ENCODE measurements around the gene SMYD3. TPM values are rescaled to one million over a fixed set of nuclear protein-coding genes. Genes with fewer than 3 reads are reported as not detected.

The SMYD3 gene
- total and polyA plus RNA-seq, 10 of the 15 experiments (the other 5 are each of a cell fraction or from before 2014, with no cell fraction given), result 18.3 to 54.0 (median 24.8) TPM

DNA sequence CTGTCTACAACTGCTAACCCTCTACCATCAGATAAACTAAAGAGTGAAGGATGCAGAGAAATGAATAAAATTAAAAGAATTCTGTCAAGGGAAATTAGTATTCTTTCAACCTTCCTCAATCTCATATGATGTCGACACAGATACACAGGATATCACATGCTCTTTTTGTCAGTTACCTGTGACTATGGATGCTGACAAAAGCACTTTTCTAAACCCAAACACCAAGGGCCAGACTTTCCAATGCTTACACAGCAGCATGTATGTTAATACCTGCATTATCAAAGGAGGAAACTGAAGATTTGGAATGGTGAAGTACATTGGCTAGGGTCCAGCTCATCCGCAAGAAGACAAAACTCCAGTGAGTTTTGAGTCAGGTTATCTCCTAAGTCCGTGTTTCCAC lies 294.0 kb downstream of the SMYD3 start:
- intact Hi-C loops (cut with micrococcal nuclease; ENCODE audit: unreplicated experiment) (no loop called here), in situ Hi-C loops (cut with MboI) (no loop called here)
- ChIA-PET SMC1A (ENCODE audit: uncharacterized antibody, unreplicated experiment) (interaction anchor here (1.2 kb wide), 1 partner anchor 9 kb away, joined by 3 read pairs; no protein-coding TSS in a partner anchor), POLR2A (no interaction called here), CTCF (no interaction called here), RAD21 (ENCODE audit: unreplicated experiment) (no interaction called here)
- H3K9me3 ChIP-seq (replicated peaks; ENCODE audit: control insufficient read depth, insufficient read depth, low read length), result no peaks in the 10 kb centered on the region
- H3K27ac ChIP-seq (ENCODE audit: control insufficient read depth, insufficient read depth), result no peak overlapping the region
- H3K4me2 ChIP-seq (ENCODE audit: control insufficient read depth, insufficient read depth), result no peak overlapping the region
- H3K4me3 ChIP-seq, result no peak overlapping the region
- no peak for FAIRE-seq
- WGBS (ENCODE audit: insufficient coverage, insufficient replicate concordance, low lambda C conversion rate, missing lambda C conversion rate), result 82% methylated on average over 3 of the region's 3 CpGs
- H3K27me3 ChIP-seq (replicated peaks in 1 of 2; ENCODE audit: control insufficient read depth in 2 of 2, insufficient read depth in 2 of 2, low read length in 1 of 2), result no peaks in the 10 kb centered on the region
- H3K9ac ChIP-seq (ENCODE audit: control insufficient read depth, insufficient read depth, low read length), result no peak overlapping the region
- no peak for ATAC-seq
- H2AFZ ChIP-seq (ENCODE audit: control insufficient read depth, low read depth, low read length), result no peak overlapping the region
- H4K20me1 ChIP-seq (ENCODE audit: control insufficient read depth, insufficient read depth), result no peaks in the 10 kb centered on the region
- TF ChIP-seq CEBPB (IDR thresholded peaks at IDR 0.05; ENCODE audit: borderline replicate concordance in 1 of 2, low read depth in 2 of 2, low read length in 2 of 2) (no peak), IKZF1 (conservative IDR thresholded peaks at IDR 0.05) (no peak), NFYA (IDR thresholded peaks at IDR 0.05; ENCODE audit: borderline replicate concordance, low read depth, low read length) (no peak), POLR2AphosphoS2 (IDR thresholded peaks at IDR 0.05; ENCODE audit: low read depth, low read length) (no peak), MYC (IDR thresholded peaks at IDR 0.05; ENCODE audit: insufficient read depth, insufficient read length, insufficient replicate concordance, low read length, severe bottlenecking) (no peak), SIX5 (IDR thresholded peaks at IDR 0.05; ENCODE audit: low read depth, low read length, severe bottlenecking) (no peak), PAX5 (IDR thresholded peaks at IDR 0.05; ENCODE audit: borderline replicate concordance, low read depth, low read length) (no peak), HDGF (IDR thresholded peaks at IDR 0.05) (no peak), YY1 (IDR thresholded peaks at IDR 0.05; ENCODE audit: low read depth, low read length) (no peak), CBFB (IDR thresholded peaks at IDR 0.05; ENCODE audit: low read depth) (no peak), NR2F1 (conservative IDR thresholded peaks at IDR 0.05) (no peak), ZBED1 (IDR thresholded peaks at IDR 0.05; ENCODE audit: borderline replicate concordance) (no peak), TCF7 (IDR thresholded peaks at IDR 0.05; ENCODE audit: borderline replicate concordance) (no peak)
- TF ChIP-seq, protein P1, sequence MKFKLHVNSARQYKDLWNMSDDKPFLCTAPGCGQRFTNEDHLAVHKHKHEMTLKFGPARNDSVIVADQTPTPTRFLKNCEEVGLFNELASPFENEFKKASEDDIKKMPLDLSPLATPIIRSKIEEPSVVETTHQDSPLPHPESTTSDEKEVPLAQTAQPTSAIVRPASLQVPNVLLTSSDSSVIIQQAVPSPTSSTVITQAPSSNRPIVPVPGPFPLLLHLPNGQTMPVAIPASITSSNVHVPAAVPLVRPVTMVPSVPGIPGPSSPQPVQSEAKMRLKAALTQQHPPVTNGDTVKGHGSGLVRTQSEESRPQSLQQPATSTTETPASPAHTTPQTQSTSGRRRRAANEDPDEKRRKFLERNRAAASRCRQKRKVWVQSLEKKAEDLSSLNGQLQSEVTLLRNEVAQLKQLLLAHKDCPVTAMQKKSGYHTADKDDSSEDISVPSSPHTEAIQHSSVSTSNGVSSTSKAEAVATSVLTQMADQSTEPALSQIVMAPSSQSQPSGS (IDR thresholded peaks at IDR 0.05; ENCODE audit: low read length), result no peak
- TF ChIP-seq, protein P2, sequence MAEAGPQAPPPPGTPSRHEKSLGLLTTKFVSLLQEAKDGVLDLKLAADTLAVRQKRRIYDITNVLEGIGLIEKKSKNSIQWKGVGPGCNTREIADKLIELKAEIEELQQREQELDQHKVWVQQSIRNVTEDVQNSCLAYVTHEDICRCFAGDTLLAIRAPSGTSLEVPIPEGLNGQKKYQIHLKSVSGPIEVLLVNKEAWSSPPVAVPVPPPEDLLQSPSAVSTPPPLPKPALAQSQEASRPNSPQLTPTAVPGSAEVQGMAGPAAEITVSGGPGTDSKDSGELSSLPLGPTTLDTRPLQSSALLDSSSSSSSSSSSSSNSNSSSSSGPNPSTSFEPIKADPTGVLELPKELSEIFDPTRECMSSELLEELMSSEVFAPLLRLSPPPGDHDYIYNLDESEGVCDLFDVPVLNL (IDR thresholded peaks at IDR 0.05; ENCODE audit: low read depth, low read length), result no peak
- TF ChIP-seq, protein P3, sequence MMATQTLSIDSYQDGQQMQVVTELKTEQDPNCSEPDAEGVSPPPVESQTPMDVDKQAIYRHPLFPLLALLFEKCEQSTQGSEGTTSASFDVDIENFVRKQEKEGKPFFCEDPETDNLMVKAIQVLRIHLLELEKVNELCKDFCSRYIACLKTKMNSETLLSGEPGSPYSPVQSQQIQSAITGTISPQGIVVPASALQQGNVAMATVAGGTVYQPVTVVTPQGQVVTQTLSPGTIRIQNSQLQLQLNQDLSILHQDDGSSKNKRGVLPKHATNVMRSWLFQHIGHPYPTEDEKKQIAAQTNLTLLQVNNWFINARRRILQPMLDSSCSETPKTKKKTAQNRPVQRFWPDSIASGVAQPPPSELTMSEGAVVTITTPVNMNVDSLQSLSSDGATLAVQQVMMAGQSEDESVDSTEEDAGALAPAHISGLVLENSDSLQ (IDR thresholded peaks at IDR 0.05), result no peak
- DNase-seq (ENCODE audit: low read depth, low spot score), result no peak
- H3K36me3 ChIP-seq (ENCODE audit: control insufficient read depth in 2 of 2, insufficient read depth in 2 of 2, low read length in 1 of 2), result no peaks in the 10 kb centered on the region
- H3K4me1 ChIP-seq (ENCODE audit: control insufficient read depth, insufficient read depth, low read length), result peaks cover 12% of the 10 kb centered on the region
- BruUV-seq (replicated peaks), result no TSS peak
- no peaks in the 10 kb centered on the region for H3K79me2 ChIP-seq (ENCODE audit: control insufficient read depth, insufficient read depth, low read length)
